Subcutaneous adipose tissue (tissue), 4 donors: Measurements from ENCODE around the gene COL10A1. TPM values are rescaled to one million over a fixed set of nuclear protein-coding genes. Genes with fewer than 3 reads are reported as not detected.

Experiments
- total RNA-seq, 4 donors: library from RNA; depleted of rRNA; stranded (reverse); fragments of >200 nt; gene quantifications; one replicate each; pipeline ENCODE4 v1.1.0, GENCODE V29; 2016

Gene COL10A1
- total RNA-seq, 4 donors from 2014 or later, result not detected

Other genes with a start within 250 kb of the COL10A1 start
- gene FRK, start 65.2 kb downstream of the COL10A1 start, total RNA-seq, result 1 to 10 TPM in 1 of 4 donors, under 1 TPM in 3; 0.44 to 1.3 (median 0.63) TPM
- gene NT5DC1, start 25.3 kb downstream of the COL10A1 start, total RNA-seq, result 10 to 100 TPM in 2 of 4 donors, 1 to 10 TPM in 2; 7.7 to 19.2 (median 11.0) TPM
- gene TSPYL4, start 127.9 kb upstream of the COL10A1 start, total RNA-seq, result 1 to 10 TPM; 5.6 to 8.5 (median 8.3) TPM
- gene TSPYL1, start 153.8 kb upstream of the COL10A1 start, total RNA-seq, result 10 to 100 TPM; 38.2 to 68.8 (median 50.1) TPM
- 100 to 1,000 TPM in 3 of 4 donors, 10 to 100 TPM in 1; 71.2 to 129 (median 119) TPM for gene DSE, start 244.8 kb upstream of the COL10A1 start, total RNA-seq